NCI-H748 (cell line): Measurements from ENCODE around the gene NRXN3.

Experiments
- DNase-seq: peaks from one replicate; lab custom pipeline; 2025; ENCODE audit not compliant: unreplicated experiment; lab: John Stamatoyannopoulos, UW

The NRXN3 gene

DNA sequence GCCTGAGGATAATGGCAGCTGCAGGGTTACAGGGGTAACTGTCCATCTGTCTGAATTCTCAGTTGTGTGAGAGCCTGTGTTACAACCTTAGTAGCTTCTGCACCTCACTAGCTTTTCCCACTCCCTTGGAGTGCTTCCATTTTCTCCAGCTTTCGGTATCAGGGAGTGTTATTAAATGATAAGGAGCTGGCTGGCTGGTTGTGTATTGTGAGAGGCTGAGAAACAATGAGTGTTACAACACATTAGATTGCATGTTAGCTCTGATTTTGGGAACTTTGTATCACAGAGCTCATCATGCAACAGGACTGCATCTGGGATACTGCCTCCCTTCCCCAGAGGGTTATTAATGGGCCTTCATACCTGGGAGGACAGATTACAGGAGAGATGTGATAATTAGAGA, 1317.5 kb downstream of the NRXN3 start:
- DNase-seq, result no peak

GRCh38 chr14:79491161-79491560, 1321.0 kb downstream of the NRXN3 start:
- DNase-seq, result no peak

- DNase-seq, result no peak
Measured at GRCh38 chr14:79493081-79493645, 1323.0 kb downstream of the NRXN3 start.

DNA sequence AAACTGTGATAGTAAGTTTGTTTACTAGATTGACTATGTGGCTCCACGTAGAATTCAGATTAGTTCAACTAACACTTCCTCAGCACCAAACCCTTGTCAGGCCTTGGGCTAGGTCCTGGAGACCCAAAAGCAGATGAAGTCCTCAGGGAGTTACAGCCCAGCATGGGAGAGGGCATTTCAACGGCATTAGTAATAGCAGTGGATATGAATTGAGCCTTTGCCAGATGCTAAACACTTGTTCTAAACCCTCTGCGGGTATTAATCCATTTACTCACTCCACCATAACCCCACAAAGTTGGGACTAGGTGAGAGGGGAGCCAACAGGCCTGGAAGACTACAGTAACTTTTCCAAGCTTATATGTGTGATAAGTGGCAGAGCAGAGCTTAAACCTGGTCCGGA, 1326.5 kb downstream of the NRXN3 start:
- DNase-seq, result no peak

GRCh38 chr14:79500489-79500888, 1330.3 kb downstream of the NRXN3 start:
- no peak for DNase-seq

DNA sequence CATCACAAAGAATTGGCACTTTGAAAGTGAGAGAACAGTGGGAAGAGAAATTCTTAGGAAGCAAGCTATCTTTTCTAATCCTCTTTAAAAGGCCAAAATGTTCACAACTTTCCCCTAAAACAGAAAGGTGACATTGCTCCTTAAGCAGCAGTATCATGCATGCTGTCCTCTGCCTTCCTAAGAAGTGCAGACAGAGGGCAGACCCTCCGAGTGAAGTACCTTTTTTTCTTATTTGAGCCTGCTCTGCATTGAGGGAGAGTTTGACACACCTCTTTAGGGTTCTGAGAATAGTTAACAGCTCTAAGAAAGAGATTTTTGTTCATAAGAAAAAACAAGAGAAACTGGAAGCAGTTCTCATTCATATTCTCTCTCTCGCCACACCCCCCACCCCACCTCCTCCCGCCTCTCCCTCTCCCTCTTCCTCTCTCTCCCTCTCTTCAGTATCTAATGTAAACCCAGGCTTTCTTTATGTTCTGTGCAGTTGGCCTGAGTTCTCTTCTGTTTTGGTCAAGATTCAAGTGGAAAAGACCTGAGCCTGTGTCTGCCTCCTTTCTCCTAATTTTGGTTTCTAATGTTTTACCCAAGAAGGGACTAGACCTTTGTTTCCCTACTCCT, 1332.1 kb downstream of the NRXN3 start:
- DNase-seq, result no peak

DNA sequence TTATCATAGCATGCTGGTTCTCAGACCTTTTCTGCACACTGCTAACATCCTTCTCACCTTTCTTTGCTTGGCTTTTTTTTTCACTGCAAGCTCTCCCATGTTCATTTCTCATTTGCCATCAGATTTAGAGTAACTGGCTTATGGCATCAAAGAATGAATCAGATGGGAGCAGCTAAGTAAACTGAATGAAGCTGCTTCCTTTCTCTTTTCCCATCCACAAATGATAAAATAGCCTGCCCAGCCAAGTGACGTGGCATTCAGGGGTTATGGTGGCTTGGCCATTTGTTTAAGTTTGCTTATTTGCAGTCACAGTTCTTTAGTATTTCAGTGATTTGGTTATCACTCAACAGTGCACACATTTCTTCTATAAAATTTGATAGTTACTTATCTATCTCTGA, 1332.6 kb downstream of the NRXN3 start:
- no peak for DNase-seq

GRCh38 chr14:79510659-79511058, 1340.5 kb downstream of the NRXN3 start:
- DNase-seq, result no peak

- DNase-seq, result no peak
Measured at GRCh38 chr14:79511146-79511545, 1341.0 kb downstream of the NRXN3 start.

DNA sequence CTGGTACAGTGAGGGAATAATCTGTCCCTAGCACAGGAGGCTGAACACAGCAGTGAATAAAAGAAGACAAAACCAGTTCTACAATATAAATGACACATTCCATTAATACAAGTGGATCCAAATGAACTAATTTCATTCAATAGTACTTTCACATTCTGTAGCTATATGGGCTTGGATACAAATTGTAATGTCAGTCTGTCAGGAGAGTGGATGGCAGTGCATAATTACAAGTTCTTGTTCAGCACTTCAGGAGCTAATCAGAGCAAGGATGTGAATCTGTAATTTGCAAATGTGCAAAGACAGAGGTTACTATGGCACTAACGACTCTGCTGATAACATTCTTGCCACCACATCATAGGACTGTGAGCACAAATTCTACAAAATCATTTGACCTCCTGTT, 1343.3 kb downstream of the NRXN3 start:
- DNase-seq, result no peak

GRCh38 chr14:79514700-79515099, 1344.5 kb downstream of the NRXN3 start:
- no peak for DNase-seq

DNA sequence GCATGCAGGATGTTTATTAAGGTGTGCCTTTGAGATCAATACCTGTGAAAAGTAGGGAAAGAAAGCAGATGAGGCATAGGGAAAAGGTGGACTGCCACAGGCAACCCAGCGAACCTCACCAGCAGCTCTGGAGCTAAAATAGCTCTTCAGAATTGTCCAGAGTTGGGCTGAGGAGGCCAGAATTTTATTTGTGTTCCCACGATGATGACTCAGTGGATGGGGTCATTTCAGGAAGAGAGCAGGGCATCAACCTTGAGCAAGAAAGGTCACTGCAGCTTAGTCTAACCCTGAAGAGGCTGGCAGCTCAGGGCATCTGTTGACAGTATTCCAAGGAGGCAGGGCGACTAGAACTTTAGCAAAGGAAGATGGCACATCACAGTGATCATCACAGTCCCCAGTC, 1345.0 kb downstream of the NRXN3 start:
- no peak for DNase-seq

DNA sequence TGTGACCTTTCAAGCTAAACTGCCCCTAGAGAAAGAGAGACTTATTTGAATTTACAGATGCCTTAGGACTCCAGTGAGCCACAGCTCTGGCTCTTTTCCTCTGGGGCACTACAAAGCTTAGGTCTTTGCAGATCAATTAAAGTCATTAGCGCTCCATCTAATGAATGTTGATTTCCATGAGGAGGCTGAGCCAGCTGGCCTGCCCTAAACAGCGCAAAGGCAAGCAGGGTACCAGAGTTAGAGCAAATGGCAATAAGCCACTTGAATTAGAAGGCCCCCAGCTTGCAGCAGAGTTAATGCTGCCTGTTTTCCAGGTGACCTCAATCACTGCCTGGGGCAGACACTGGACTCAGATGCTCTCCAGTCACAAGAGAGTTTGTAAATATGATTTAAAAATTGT, 1345.8 kb downstream of the NRXN3 start:
- no peak for DNase-seq

- no peak for DNase-seq
Measured at GRCh38 chr14:79525416-79525815, 1355.2 kb downstream of the NRXN3 start.

DNA sequence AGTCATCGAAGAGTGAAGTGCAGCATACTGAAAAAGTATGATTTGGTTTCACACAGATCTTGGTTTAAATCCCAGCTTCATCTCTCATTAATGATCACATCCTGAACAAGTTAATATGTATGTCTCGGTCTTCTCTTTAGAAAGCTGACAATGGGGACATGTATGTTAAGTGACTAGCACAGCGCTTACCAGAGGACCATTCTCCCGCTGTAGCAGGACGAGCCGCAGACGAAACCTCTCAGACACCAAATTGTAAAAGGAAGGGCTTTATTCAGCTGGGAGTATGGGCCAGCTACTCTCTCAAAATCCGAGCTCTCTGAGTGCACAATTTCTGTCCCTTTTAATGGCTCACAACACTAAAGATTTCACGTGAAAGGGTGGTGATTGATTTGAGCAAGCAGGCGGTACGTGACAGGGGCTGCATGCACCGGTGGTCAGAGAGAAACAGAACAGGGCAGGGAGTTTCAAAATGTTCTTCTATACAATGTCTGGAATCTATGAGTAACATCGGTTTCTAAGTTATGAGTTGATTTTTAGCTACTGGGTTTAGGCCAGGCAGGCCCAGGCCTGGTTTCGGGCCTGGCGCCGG, 1358.7 kb downstream of the NRXN3 start:
- DNase-seq, result no peak

DNA sequence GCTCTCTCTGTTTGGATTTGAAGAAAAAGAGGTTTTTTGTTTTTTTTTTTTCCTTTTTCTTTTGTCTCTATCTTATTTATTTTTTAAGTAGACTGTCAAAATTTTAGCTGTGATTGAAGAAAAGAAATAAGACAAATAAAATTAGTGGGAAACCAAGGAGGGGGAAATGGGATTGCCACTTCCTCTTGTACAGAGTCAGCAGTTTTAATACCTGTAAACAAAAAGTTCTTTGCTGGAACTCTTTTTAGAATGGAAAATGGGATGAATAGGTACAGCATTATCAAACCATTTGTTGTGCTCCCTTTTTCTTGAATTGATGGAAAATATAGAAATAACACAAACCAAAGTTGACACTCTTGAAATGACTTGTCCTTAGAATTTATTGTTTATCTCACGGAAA, 1360.4 kb downstream of the NRXN3 start:
- no peak for DNase-seq

DNA sequence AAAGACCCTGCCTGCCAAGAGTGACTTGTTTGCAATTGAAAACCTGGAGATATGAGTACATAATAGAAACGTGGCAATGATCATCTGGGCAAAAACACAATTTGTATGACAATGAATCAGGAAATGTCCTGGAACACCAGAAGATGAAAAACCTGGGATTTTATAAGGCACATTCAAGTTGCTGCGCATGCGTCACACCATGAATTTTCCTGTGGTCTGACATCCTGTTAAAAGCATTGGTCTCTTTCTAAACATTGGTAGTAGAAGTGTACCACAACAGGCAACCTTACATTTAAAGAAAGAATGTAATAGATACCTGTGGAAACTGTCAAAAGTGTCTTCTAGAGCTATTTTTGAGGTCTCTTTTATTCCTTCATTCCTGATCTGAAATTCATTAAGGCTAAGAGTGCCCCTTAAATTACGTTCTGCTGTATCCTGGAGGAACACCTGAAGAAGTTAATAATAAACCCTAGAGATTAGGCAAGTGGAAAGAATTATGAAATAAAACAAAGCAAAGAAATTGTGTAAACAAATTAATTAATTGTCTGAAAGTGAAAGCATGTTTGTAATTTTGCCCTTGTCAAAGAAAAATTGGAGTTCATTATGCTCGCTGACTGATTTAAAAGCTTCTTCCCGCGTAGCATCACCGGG, 1364.7 kb downstream of the NRXN3 start:
- DNase-seq, result no peak

GRCh38 chr14:79540394-79540793, 1370.2 kb downstream of the NRXN3 start:
- DNase-seq, result peak; percentile 18

GRCh38 chr14:79542121-79542520, 1371.9 kb downstream of the NRXN3 start:
- DNase-seq, result no peak

DNA sequence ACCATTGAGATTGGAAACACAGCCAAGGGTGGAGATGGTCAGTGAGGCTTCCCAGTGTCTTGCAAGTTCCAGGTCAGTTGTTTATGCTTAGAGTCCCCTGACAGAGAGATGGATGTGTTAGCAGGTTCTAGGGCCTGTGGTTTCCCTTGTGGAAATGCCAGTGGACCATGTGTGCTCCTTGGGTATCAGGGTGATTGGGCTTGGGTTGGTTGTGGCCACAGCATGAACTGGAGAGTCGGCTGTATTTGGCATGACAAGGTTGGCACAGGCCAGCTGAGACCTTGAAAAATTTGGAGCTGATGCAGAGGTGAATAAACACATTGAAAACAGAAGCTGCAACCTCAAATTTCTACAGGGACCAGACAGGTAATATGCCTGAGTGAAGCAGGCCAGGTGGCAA, 1373.2 kb downstream of the NRXN3 start:
- no peak for DNase-seq

DNA sequence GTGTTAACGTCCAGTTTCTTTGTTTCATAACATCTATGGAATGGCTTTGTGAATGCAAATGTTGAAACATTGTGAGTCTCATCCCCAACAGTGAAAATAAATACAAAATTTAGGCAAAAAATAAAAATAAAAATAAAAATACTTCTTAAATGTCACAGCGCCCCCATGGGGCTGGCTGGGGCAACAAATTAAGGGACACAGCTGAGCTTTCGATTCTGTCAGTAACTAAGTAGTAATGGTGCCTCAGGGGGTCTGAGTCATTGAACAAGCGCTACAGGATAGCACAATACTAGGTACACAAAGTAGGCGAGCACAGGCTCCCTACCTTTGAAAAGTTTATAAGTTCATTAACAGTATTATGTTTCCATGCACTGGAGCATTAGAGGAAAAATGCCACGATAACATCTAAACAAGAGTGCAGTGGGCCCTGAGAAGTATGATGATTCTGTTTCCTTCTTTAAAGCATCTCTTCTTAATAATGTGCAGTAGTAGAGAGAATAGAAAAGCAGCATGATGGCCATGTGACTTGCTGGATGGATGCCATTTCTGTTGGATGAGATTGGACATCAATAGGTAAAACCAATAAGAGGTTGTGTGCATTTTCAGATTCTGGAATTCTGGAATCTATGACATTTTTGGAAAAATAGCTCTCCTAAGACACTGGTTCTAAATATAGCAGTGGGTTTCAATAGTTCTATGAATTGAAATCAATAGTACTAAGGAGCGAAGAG, 1374.0 kb downstream of the NRXN3 start:
- DNase-seq, result no peak

GRCh38 chr14:79544698-79545070, 1374.5 kb downstream of the NRXN3 start:
- DNase-seq, result no peak
